ENCODE data around the gene TMEM170B.

The TMEM170B gene

DNA sequence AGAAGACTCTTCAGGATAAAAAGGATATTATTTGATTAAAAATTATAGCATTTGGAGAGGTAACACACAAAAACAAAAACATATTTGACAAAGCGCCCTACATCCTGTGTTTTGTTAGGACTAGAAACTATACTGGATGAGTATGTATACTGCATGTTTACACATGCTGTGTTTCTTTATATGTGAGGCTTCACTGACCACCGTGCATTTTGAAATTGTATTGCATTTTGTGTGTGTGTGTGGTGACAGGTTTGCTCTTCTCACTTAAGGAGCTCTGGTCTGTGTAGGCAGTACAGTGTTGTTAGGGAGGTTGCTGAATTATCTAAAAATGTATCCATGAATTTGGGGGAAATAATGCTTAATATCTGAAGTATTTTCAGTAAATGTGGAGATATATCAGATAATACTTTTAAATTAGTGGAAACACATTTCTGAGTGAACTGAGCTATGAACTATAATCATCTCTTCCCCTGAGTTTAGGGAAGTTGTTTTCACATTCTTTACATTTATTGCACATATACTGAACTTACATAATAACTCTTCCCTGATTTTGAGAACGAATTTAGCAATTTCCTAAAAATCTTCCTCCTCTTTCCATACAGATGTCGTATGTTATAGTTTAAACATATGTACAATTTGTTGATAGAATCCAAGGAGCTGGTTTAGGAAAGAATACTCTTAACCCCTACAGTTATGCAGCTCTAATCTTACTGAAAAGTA lies 43.3 kb downstream of the TMEM170B start:
- no peaks in the 10 kb centered on the region for H3K79me2 ChIP-seq (ENCODE audit: insufficient read depth, low read length)
- no peak overlapping the region for H3K4me2 ChIP-seq (ENCODE audit: insufficient read depth, low read length)
- H3K9me3 ChIP-seq (ENCODE audit: insufficient read depth, low read length, severe bottlenecking) = no peaks in the 10 kb centered on the region
- DNase-seq = no peak
- peaks cover under 1% of the 10 kb centered on the region; the same call in 1 of the 2 replicates for H3K36me3 ChIP-seq (ENCODE audit: insufficient read depth, low read length)
- no peak overlapping the region for H3K4me3 ChIP-seq (ENCODE audit: low read depth in 1 of 2, low read length in 2 of 2)
- no peaks in the 10 kb centered on the region for H3K4me1 ChIP-seq (ENCODE audit: insufficient read depth, low read length)
- no peaks in the 10 kb centered on the region for H3K27me3 ChIP-seq (ENCODE audit: insufficient read depth, low read length, poor library complexity)
- H3K9ac ChIP-seq (ENCODE audit: low read depth, low read length) = no peak overlapping the region
- TF ChIP-seq EZH2 (IDR thresholded peaks at IDR 0.05; ENCODE audit: borderline replicate concordance, low read depth, low read length, severe bottlenecking) = no peak
- TF ChIP-seq, protein P1, sequence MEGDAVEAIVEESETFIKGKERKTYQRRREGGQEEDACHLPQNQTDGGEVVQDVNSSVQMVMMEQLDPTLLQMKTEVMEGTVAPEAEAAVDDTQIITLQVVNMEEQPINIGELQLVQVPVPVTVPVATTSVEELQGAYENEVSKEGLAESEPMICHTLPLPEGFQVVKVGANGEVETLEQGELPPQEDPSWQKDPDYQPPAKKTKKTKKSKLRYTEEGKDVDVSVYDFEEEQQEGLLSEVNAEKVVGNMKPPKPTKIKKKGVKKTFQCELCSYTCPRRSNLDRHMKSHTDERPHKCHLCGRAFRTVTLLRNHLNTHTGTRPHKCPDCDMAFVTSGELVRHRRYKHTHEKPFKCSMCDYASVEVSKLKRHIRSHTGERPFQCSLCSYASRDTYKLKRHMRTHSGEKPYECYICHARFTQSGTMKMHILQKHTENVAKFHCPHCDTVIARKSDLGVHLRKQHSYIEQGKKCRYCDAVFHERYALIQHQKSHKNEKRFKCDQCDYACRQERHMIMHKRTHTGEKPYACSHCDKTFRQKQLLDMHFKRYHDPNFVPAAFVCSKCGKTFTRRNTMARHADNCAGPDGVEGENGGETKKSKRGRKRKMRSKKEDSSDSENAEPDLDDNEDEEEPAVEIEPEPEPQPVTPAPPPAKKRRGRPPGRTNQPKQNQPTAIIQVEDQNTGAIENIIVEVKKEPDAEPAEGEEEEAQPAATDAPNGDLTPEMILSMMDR (IDR thresholded peaks at IDR 0.05; ENCODE audit: borderline replicate concordance, extremely low read depth, low read length, poor library complexity, severe bottlenecking) = no peak
- no peaks in the 10 kb centered on the region for H4K20me1 ChIP-seq (ENCODE audit: insufficient read depth, low read length)
- H2AFZ ChIP-seq (ENCODE audit: low read depth, low read length) = no peak overlapping the region
- H3K27ac ChIP-seq (ENCODE audit: low read length) = no peak overlapping the region
- no peak for ATAC-seq (ENCODE audit: insufficient read depth, low read depth)

DNA sequence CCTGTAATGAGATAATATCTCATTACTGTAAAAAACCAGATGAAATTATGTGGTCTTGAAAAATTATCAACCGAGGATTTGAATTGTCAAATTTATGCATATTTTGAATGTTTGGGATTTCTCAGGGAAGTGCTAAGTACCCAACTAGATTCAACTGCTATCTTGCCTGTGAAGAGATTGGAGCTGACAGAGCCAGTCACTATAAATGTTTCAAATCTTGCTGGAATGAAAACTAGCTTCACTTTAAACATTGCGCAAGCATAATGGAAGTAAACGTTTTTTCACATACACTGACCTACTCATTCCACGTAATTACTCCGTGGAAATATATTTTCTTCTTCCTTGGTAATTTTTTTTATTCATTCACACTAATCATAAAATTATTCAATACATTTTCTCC lies 46.7 kb downstream of the TMEM170B start:
- ATAC-seq (ENCODE audit: insufficient read depth, low read depth) (no peak), DNase-seq (no peak)

DNA sequence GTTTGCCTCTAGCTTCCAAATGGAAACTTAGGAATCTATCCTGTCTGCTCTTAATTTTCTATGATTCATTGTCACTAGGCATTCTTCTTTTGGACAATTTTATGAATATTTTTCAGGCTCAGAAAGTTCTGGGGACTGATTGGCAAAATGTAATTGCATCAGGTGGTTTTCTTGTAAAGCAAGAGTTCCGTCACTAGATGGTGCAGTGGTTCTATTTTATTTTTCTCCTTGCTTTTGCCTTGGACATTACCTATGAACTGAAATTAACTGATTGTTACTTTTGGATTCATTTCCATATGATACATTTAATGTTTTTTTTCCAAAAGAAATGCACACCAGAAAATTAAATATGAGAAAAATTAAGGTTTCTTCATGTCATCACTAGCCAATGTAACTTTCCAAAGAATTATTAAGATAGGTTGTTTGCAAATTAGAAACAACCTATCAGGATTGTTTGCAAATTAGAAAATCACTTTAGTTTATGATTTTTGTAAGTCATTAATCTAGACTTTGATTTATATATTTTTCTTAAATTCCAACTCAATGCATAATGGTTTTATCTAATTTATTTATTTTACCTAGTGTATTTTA lies 48.0 kb downstream of the TMEM170B start:
- ATAC-seq (ENCODE audit: insufficient read depth, low read depth) (no peak), DNase-seq (no peak)

More for the DNA sequence above, 46.7 kb downstream of the TMEM170B start:
- Histone ChIP-seq H3K4me1 (ENCODE audit: insufficient read depth, low read length) (no peaks in the 10 kb centered on the region), H3K27me3 (ENCODE audit: insufficient read depth, low read length, poor library complexity) (no peaks in the 10 kb centered on the region), H4K20me1 (ENCODE audit: insufficient read depth, low read length) (no peaks in the 10 kb centered on the region), H3K79me2 (ENCODE audit: insufficient read depth, low read length) (no peaks in the 10 kb centered on the region), H3K9me3 (ENCODE audit: insufficient read depth, low read length, severe bottlenecking) (no peaks in the 10 kb centered on the region), H3K36me3 (ENCODE audit: insufficient read depth, low read length) (no peaks in the 10 kb centered on the region), H3K27ac (ENCODE audit: low read length) (no peak overlapping the region), H3K4me2 (ENCODE audit: insufficient read depth, low read length) (no peak overlapping the region), H3K4me3 (ENCODE audit: low read depth in 1 of 2, low read length in 2 of 2) (no peak overlapping the region), H3K9ac (ENCODE audit: low read depth, low read length) (no peak overlapping the region), H2AFZ (ENCODE audit: low read depth, low read length) (no peak overlapping the region)
- TF ChIP-seq EZH2 (IDR thresholded peaks at IDR 0.05; ENCODE audit: borderline replicate concordance, low read depth, low read length, severe bottlenecking) = no peak
- TF ChIP-seq, protein P1 (IDR thresholded peaks at IDR 0.05; ENCODE audit: borderline replicate concordance, extremely low read depth, low read length, poor library complexity, severe bottlenecking) = no peak

More for the DNA sequence above, 48.0 kb downstream of the TMEM170B start:
- Histone ChIP-seq H4K20me1 (ENCODE audit: insufficient read depth, low read length) (no peaks in the 10 kb centered on the region), H3K27ac (ENCODE audit: low read length) (no peak overlapping the region), H3K79me2 (ENCODE audit: insufficient read depth, low read length) (no peaks in the 10 kb centered on the region), H3K9ac (ENCODE audit: low read depth, low read length) (no peak overlapping the region), H2AFZ (ENCODE audit: low read depth, low read length) (no peak overlapping the region), H3K4me1 (ENCODE audit: insufficient read depth, low read length) (no peaks in the 10 kb centered on the region), H3K27me3 (ENCODE audit: insufficient read depth, low read length, poor library complexity) (no peaks in the 10 kb centered on the region), H3K36me3 (ENCODE audit: insufficient read depth, low read length) (no peaks in the 10 kb centered on the region), H3K9me3 (ENCODE audit: insufficient read depth, low read length, severe bottlenecking) (no peaks in the 10 kb centered on the region), H3K4me2 (ENCODE audit: insufficient read depth, low read length) (no peak overlapping the region), H3K4me3 (ENCODE audit: low read depth in 1 of 2, low read length in 2 of 2) (no peak overlapping the region)
- TF ChIP-seq, protein P1 (IDR thresholded peaks at IDR 0.05; ENCODE audit: borderline replicate concordance, extremely low read depth, low read length, poor library complexity, severe bottlenecking) = peak; percentile 71
- TF ChIP-seq EZH2 (IDR thresholded peaks at IDR 0.05; ENCODE audit: borderline replicate concordance, low read depth, low read length, severe bottlenecking) = no peak

Data from DND-41 (cell line).